RWPE2 (cell line): Measurements from ENCODE around the gene PSMG3.
A peak's percentile ranks its signal among the peaks of the same experiment; 100 is the strongest.

ENCODE experiments used
- ATAC-seq: fragments of 200-7000 bp; cut with Tn5 transposase; 3 replicates; pipeline ENCODE4 v1.9.1; 2021; ENCODE audit warnings: low read depth
- DNase-seq: peaks from one replicate; pipeline ENCODE4 v3.0.0-alpha.2; 2020; ENCODE audit warnings: low spot score
- H3K27ac ChIP-seq: fragments of 450-650 bp; 2 replicates; pipeline ENCODE4 v1.5.1; 2017; ENCODE audit warnings: mild to moderate bottlenecking; ENCODE audit not compliant: poor library complexity, severe bottlenecking
- H3K27me3 ChIP-seq: fragments of 250-450 bp; sonication (Bioruptor Pico); 2 replicates; pipeline ENCODE4 v1.5.1; 2021; ENCODE audit warnings: mild to moderate bottlenecking, moderate library complexity; ENCODE audit not compliant: insufficient read depth, poor library complexity, severe bottlenecking
- H3K36me3 ChIP-seq: fragments of 250-450 bp; sonication (Bioruptor Pico); 2 replicates; pipeline ENCODE4 v1.5.1; 2020; ENCODE audit warnings: low read depth, mild to moderate bottlenecking, moderate library complexity
- H3K4me1 ChIP-seq: fragments of 250-450 bp; sonication (Bioruptor Pico); 2 replicates; pipeline ENCODE4 v1.5.1; 2021; ENCODE audit warnings: mild to moderate bottlenecking, moderate library complexity; ENCODE audit not compliant: insufficient read depth, poor library complexity, severe bottlenecking
- H3K4me3 ChIP-seq: fragments of 250-450 bp; sonication (Bioruptor Pico); 2 replicates; pipeline ENCODE4 v1.5.1; 2021; ENCODE audit warnings: mild to moderate bottlenecking, moderate library complexity; ENCODE audit not compliant: severe bottlenecking
- H3K9me3 ChIP-seq: fragments of 250-450 bp; sonication (Bioruptor Pico); 2 replicates; pipeline ENCODE4 v1.5.1; 2021; ENCODE audit warnings: mild to moderate bottlenecking, moderate library complexity; ENCODE audit not compliant: severe bottlenecking
- TF ChIP-seq, protein P1 (sequence below): fragments of 450-650 bp; IDR thresholded peaks from one replicate; pipeline ENCODE4 v1.5.1; 2017; ENCODE audit warnings: mild to moderate bottlenecking, moderate library complexity; ENCODE audit not compliant: poor library complexity, severe bottlenecking

PSMG3 gene

DNA sequence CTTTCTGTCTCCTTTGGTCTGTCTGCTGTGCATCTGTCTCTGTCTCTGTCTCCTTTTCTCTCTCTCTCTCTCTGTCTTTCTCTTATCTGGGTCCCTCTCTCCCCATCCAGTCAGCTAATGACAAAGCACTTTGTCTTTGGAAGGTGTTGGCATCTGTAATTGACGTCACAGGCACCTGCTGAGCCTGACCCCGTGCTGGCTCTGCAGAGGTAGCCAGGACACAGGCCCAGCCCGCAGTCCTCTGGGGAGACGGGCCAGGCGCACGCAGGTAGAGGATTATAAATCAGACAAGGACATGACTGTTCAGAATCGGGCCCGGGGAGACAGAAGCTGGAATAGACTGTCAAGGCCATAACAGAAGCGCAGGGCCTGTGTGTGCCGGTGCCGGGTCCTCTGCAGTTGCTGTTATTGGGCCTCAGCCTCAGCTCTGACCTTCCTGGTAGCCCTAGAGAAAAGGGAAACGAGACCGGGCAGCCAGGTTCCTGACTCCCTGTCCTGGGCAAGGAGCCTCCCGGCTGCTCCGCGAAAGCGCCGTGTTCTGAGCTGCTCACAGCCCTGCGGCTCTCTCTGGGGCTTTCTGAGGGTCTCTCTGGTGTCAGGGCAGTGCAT, 10.7 kb upstream of the PSMG3 start:
- TF ChIP-seq, protein P1, sequence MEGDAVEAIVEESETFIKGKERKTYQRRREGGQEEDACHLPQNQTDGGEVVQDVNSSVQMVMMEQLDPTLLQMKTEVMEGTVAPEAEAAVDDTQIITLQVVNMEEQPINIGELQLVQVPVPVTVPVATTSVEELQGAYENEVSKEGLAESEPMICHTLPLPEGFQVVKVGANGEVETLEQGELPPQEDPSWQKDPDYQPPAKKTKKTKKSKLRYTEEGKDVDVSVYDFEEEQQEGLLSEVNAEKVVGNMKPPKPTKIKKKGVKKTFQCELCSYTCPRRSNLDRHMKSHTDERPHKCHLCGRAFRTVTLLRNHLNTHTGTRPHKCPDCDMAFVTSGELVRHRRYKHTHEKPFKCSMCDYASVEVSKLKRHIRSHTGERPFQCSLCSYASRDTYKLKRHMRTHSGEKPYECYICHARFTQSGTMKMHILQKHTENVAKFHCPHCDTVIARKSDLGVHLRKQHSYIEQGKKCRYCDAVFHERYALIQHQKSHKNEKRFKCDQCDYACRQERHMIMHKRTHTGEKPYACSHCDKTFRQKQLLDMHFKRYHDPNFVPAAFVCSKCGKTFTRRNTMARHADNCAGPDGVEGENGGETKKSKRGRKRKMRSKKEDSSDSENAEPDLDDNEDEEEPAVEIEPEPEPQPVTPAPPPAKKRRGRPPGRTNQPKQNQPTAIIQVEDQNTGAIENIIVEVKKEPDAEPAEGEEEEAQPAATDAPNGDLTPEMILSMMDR, result no peak
- H3K4me3 ChIP-seq, result no peak overlapping the region
- H3K36me3 ChIP-seq, result no peaks in the 10 kb centered on the region
- H3K9me3 ChIP-seq, result no peaks in the 10 kb centered on the region
- H3K27ac ChIP-seq, result no peak overlapping the region
- peak; percentile 61 for DNase-seq
- no peak for ATAC-seq
- no peaks in the 10 kb centered on the region for H3K4me1 ChIP-seq
- H3K27me3 ChIP-seq, result peaks cover 2% of the 10 kb centered on the region

DNA sequence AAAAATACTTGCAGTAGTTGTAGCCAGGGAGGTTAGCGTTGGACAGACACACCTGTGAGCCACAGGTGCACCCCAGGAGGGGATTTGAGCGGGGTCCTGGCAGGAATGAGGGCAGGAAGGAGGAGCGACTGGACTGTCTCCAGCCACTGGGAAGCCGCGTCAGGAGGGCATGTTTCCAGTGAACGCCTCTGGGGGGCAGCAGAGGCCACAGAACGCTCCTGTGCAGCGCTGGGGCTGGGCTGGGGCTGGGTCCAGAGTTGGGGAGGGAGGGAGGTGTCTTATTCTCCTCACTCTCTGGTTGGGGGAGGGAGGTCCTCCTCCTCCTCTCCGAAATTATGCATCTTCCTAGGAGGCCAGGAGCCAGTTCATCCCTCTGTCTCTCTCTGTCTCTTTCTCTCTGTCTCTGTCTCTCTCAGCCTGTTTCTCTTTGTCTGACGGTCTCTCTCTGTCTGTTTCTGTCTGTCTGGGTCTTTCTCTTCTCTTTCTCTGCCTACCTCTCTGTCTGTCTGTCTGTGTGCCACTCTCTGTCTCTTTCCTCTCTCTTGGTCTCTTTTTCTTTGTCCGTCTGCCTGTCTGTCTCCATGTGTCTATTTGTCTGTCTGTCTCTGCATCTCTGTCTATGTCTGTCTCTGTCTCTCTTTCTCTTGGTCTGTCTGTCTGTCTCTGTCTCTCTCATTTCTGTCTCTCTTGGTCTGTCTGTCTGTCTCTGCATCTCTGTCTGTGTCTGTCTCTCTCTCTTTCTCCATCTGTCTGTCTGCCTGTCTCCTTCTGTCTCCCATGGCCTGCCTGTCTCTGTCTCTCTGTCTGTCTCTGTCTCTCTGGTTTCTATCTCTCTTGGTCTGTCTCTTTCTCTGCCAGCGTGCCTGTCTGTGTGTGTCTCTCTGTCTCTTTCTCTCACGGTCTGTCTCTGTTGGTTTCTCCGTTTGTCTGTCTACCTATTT, 9.9 kb upstream of the PSMG3 start:
- no peaks in the 10 kb centered on the region for H3K9me3 ChIP-seq
- no peaks in the 10 kb centered on the region for H3K4me1 ChIP-seq
- no peak overlapping the region for H3K4me3 ChIP-seq
- no peaks in the 10 kb centered on the region for H3K27me3 ChIP-seq
- no peaks in the 10 kb centered on the region for H3K36me3 ChIP-seq
- H3K27ac ChIP-seq, result no peak overlapping the region
- TF ChIP-seq, protein P1, result peak; percentile 91
- DNase-seq (peak; percentile 68), ATAC-seq (peak; percentile 92)

DNA sequence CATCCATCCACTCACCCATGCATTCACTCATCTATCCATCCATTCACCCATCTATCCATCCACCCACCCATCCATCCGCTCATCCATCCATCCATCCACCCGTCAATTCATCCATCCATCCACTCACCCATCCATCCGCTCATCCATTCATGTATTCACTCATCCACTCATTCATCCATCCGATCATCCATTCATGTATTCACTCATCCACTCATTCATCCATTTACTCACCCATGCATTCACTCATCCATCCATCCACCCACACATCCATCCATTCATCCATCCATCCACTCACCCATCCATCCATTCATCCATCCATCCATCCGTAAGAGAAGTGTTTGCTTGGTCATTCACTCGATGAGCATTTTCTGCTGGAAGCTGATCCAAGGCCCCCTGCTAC, 8.7 kb upstream of the PSMG3 start:
- DNase-seq, result no peak
- no peak for ATAC-seq
- Histone ChIP-seq H3K27ac (no peak overlapping the region), H3K9me3 (no peaks in the 10 kb centered on the region), H3K27me3 (no peaks in the 10 kb centered on the region), H3K4me3 (no peak overlapping the region), H3K4me1 (no peaks in the 10 kb centered on the region), H3K36me3 (no peaks in the 10 kb centered on the region)
- TF ChIP-seq, protein P1, result no peak

DNA sequence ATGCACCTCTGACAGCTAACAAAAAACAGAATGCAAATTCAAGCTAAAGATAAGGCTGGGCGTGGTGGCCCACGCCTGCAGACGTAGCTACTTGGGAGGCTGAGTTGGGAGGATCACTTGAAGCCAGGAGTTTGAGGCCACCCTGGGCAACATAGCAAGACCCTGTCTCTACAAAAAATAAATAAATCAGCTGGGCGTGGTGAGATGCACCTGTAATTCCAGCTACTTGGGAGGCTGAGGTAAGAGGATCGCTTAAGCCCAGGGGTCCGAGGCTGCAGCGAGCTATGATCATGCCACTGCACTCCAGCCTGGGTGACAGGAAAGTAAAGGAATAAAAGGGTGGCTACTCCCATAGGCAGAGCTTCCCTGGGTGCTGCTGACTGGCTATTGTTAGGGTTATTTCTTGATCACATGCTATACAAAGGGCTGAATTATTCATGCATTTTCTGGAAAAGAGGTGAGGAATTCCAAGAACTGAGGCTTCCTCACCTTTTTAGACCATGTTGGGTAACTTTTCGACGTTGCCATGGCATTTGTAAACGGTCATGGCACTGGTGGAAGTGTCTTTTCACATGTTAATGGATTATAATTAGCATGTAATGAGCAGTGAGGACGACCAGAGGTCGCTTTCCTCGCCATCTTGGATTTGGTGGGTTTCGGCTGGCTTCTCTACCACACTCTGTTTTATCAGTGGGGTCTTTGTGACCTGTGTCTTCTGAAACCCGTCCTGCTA, 6.9 kb upstream of the PSMG3 start:
- Histone ChIP-seq H3K4me3 (no peak overlapping the region), H3K27ac (no peak overlapping the region), H3K27me3 (no peaks in the 10 kb centered on the region), H3K9me3 (no peaks in the 10 kb centered on the region), H3K4me1 (peaks cover 1% of the 10 kb centered on the region), H3K36me3 (no peaks in the 10 kb centered on the region)
- no peak for DNase-seq
- TF ChIP-seq, protein P1, result no peak
- ATAC-seq, result no peak
